Endothelial cell of umbilical vein (primary cell): ENCODE measurements around the gene USP28. TPM values are rescaled to one million over a fixed set of nuclear protein-coding genes. Genes with fewer than 3 reads are reported as not detected.

ENCODE experiments used
- Bru-seq: library from RNA; stranded (reverse); fragments of 400-500 nt; gene quantifications from one replicate; lab custom pipeline; 2021; lab: Mats Ljungman, UMichigan
- BruChase-seq, 2 experiments: library from RNA; stranded (reverse); fragments of 400-500 nt; gene quantifications; one replicate each; lab custom pipeline; 2021; lab: Mats Ljungman, UMichigan
- BruUV-seq: library from RNA; stranded (reverse); fragments of 400-500 nt; replicated peaks from 2 replicates; lab custom pipeline; 2021; lab: Mats Ljungman, UMichigan
- CTCF ChIA-PET: fragments of 300-600, 350-600 bp; sonication (Branson Sonifier 250); formaldehyde crosslinking; loops from one replicate; lab custom pipeline; 2021; ENCODE audit warnings: antibody characterized with exemption, inconsistent platforms; lab: Charles Lee
- POLR2A ChIA-PET: fragments of 300-600, 350-600 bp; sonication (Branson Sonifier 250); formaldehyde crosslinking; loops from one replicate; lab custom pipeline; 2021; ENCODE audit warnings: antibody characterized with exemption, inconsistent platforms; lab: Charles Lee
- DNase-seq: peaks from one replicate; pipeline ENCODE4 v3.0.0-alpha.2; 2011; ENCODE audit warnings: low read depth, low spot score
- FAIRE-seq: peaks from 2 replicates; lab custom pipeline; 2011; peaks lifted over from hg19 to GRCh38; lab: Jason Lieb, UNC
- H2AFZ ChIP-seq: 2 replicates; pipeline ENCODE4 v1.6.0; 2012; ENCODE audit warnings: low read depth, low read length, control low read depth, inconsistent platforms
- H3K27ac ChIP-seq: 2 replicates; pipeline ENCODE4 v1.5.1; 2011; ENCODE audit warnings: low read depth, mild to moderate bottlenecking, control low read depth, low read length, moderate library complexity; ENCODE audit not compliant: insufficient read depth
- H3K27me3 ChIP-seq, 2 experiments: 2 replicates each; pipeline versions ENCODE4 v1.6.0 to v1.6.1; 2011; ENCODE audit warnings: low read length in 2 of 2, mixed read lengths in 1 of 2; ENCODE audit not compliant: control insufficient read depth in 2 of 2, insufficient read depth in 2 of 2
- H3K36me3 ChIP-seq, 2 experiments: 2 replicates in 1 of 2; 3 replicates in 1 of 2; pipeline ENCODE4 v1.5.1; 2011; ENCODE audit warnings: low read length in 2 of 2, mild to moderate bottlenecking in 1 of 2, moderate library complexity in 1 of 2; ENCODE audit not compliant: control insufficient read depth in 2 of 2, insufficient read depth in 2 of 2; ENCODE audit errors: extremely low read depth in 1 of 2
- H3K4me1 ChIP-seq: 3 replicates; pipeline ENCODE4 v1.5.1; 2011; ENCODE audit warnings: mild to moderate bottlenecking, low read length; ENCODE audit not compliant: control insufficient read depth, insufficient read depth; ENCODE audit errors: extremely low read depth
- H3K4me2 ChIP-seq: 2 replicates; pipeline ENCODE4 v1.6.1; 2011; ENCODE audit warnings: low read length, control low read depth, mixed read lengths; ENCODE audit not compliant: insufficient read depth
- H3K4me3 ChIP-seq, 3 experiments: fragments of 200-600 bp in 1 of 3; sonication (generic), shearing (Covaris generic) in 1 of 3; replicated peaks in 1 of 3; 2 replicates each; pipeline ENCODE4 v1.5.1; 2011 to 2016; ENCODE audit warnings: control low read depth in 3 of 3, low read length in 3 of 3, mild to moderate bottlenecking in 2 of 3, inconsistent platforms in 1 of 3, low read depth in 1 of 3, moderate library complexity in 1 of 3; ENCODE audit not compliant: insufficient read depth in 1 of 3
- H3K79me2 ChIP-seq: 2 replicates; pipeline ENCODE4 v1.6.0; 2012; ENCODE audit warnings: low read length, inconsistent platforms; ENCODE audit not compliant: control insufficient read depth, insufficient read depth
- H3K9ac ChIP-seq: replicated peaks from 2 replicates; pipeline ENCODE3; 2011; ENCODE audit warnings: low read length, control low read depth; ENCODE audit not compliant: insufficient read depth; ENCODE audit errors: extremely low read depth
- H3K9me1 ChIP-seq: replicated peaks from 3 replicates; pipeline ENCODE4 v1.6.0; 2011; ENCODE audit warnings: mild to moderate bottlenecking, low read length; ENCODE audit not compliant: control insufficient read depth, insufficient read depth; ENCODE audit errors: extremely low read depth
- H3K9me3 ChIP-seq: replicated peaks from 2 replicates; pipeline ENCODE4 v1.5.1; 2012; ENCODE audit warnings: low read length, inconsistent platforms; ENCODE audit not compliant: control insufficient read depth, insufficient read depth
- H4K20me1 ChIP-seq: replicated peaks from 2 replicates; pipeline ENCODE3; 2011; ENCODE audit warnings: mild to moderate bottlenecking, low read length; ENCODE audit not compliant: control insufficient read depth, insufficient read depth; ENCODE audit errors: extremely low read depth
- FOS ChIP-seq: IDR thresholded peaks from 2 replicates; pipeline ENCODE4 v1.6.1; 2011; ENCODE audit warnings: mild to moderate bottlenecking, low read length, moderate library complexity, borderline replicate concordance; ENCODE audit not compliant: insufficient read depth
- MAX ChIP-seq: IDR thresholded peaks from 2 replicates; pipeline ENCODE4 v1.6.1; 2011; ENCODE audit not compliant: insufficient read depth, insufficient read length
- POLR2A ChIP-seq: IDR thresholded peaks from 2 replicates; pipeline ENCODE4 v1.6.1; 2012; ENCODE audit warnings: low read depth, mild to moderate bottlenecking, control low read depth, low read length
- POLR2AphosphoS5 ChIP-seq: IDR thresholded peaks from 2 replicates; pipeline ENCODE4 v1.6.1; 2012; ENCODE audit warnings: low read depth, mild to moderate bottlenecking, control low read depth, low read length, moderate library complexity; ENCODE audit not compliant: insufficient read depth
- dilution Hi-C: fragments of 300-500 bp; cut with MboI; formaldehyde crosslinking; loops from one replicate; pipeline ENCODE4 v1.15.0; 2019; ENCODE audit warnings: low sequenced_read_pairs; ENCODE audit not compliant: extremely low pct_ligation_motif_present
- intact Hi-C: fragments of 100-400 bp; cut with micrococcal nuclease; formaldehyde crosslinking; loops from one replicate; pipeline ENCODE4 v1.10.0; 2022
- long read RNA-seq: library from polyadenylated mRNA; stranded (forward); transcript quantifications from one replicate; pipeline ENCODE4 v2.0.0, GENCODE V29; 2021
- polyA minus RNA-seq, 3 experiments: library from RNA; depleted of rRNA, polyadenylated mRNA; stranded (reverse); fragments of >200 nt; gene quantifications; 1 replicate in 1 of 3; 2 replicates in 2 of 3; pipeline ENCODE4 v1.2.3, GENCODE V29; 2011
- polyA plus RNA-seq, 4 experiments: library from polyadenylated mRNA; depleted of rRNA in 3 of 4; stranded (reverse) in 3 of 4; unstranded in 1 of 4; fragments of >200 nt; gene quantifications; 2 replicates each; pipeline versions ENCODE4 v1.2.1 to v1.2.3, GENCODE V29; 2011 to 2012; ENCODE audit warnings: missing spikeins in 1 of 4
- total RNA-seq: library from RNA; stranded (reverse); gene quantifications from 2 replicates; pipeline ENCODE4 v1.2.3, GENCODE V29; 2021

USP28 gene
- 29.6 and 30.5 TPM in 2 replicates for total RNA-seq
- 18.0 and 19.2 TPM in 2 replicates for polyA plus RNA-seq
- 19.5 and 21.9 TPM in 2 replicates for polyA plus RNA-seq (2011; cell fraction: cytosol; rRNA removed)
- 64.1 and 66.5 TPM in 2 replicates for polyA plus RNA-seq (2011; cell fraction: nucleus; rRNA removed)
- polyA plus RNA-seq (2012): 23.9 and 26.8 TPM in 2 replicates
- 47.0 and 54.3 TPM in 2 replicates for polyA minus RNA-seq
- 30.4 TPM for polyA minus RNA-seq (2011; cell fraction: cytosol; rRNA and poly(A)+ RNA removed)
- 21.5 and 45.1 TPM in 2 replicates for polyA minus RNA-seq (2011; cell fraction: nucleus; rRNA and poly(A)+ RNA removed)
- Bru-seq, nascent RNA: percentile 67 among the genes with signal in this experiment
- percentile 69 among the genes with signal in this experiment for BruChase-seq, experiment 1, labeled RNA remaining after a 6-hour chase
- percentile 68 among the genes with signal in this experiment for BruChase-seq, experiment 2, labeled RNA remaining after a 2-hour chase
- long read RNA-seq, partial matches to known transcripts: 7 of 25 reads
- long read RNA-seq, other reads (novel, unspliced or antisense): 15 of 25 reads

- dilution Hi-C loops: no loop called here
Measured at GRCh38 chr11:113875234-113876073, at the start of gene USP28. Gene USP28, minus strand, starts transcription at chr11:113875572. Its CDS starts 71 bp downstream, at chr11:113875501.

More at GRCh38 chr11:113875234-113876073, at the start of gene USP28:
- no peaks in the 10 kb centered on the region for H3K36me3 ChIP-seq
- H3K9me3 ChIP-seq: no peaks in the 10 kb centered on the region
- peaks cover 24% of the 10 kb centered on the region for H3K4me1 ChIP-seq
- no peaks in the 10 kb centered on the region for H3K9me1 ChIP-seq
- TF ChIP-seq POLR2AphosphoS5 (peak; percentile 92), FOS (no peak), MAX (peak; percentile 89), POLR2A (peak; percentile 97)
- CTCF ChIA-PET: interaction anchor here (0.9 to 1.9 kb wide), 5 partner anchors 16 to 102 kb away, joined by 3 to 14 read pairs (median 3); partner anchors contain the start of gene ZW10
- no peaks in the 10 kb centered on the region for H4K20me1 ChIP-seq
- BruUV-seq: no TSS peak
- H3K79me2 ChIP-seq: peaks cover 6% of the 10 kb centered on the region
- peak within 1 kb of the TSS; percentile 98 for H3K4me2 ChIP-seq
- POLR2A ChIA-PET: interaction anchor here (0.6 to 0.7 kb wide), 2 partner anchors 9 to 61 kb away, joined by 3 read pairs; no protein-coding TSS in a partner anchor
- DNase-seq (peak; percentile 95), FAIRE-seq (peak; percentile 87)
- peak within 1 kb of the TSS; percentile 95 for H2AFZ ChIP-seq
- intact Hi-C loops: loop anchor here (1.0 to 5.0 kb wide), 3 partner anchors 69 to 527 kb away; partner anchors contain the start of genes C11orf71, RBM7 and ZW10
- H3K9ac ChIP-seq: peak within 1 kb of the TSS; percentile 88
- peak within 1 kb of the TSS; percentile 92 for H3K27ac ChIP-seq
- H3K27me3 ChIP-seq: no peaks in the 10 kb centered on the region
- H3K4me3 ChIP-seq: peak within 1 kb of the TSS; percentile 47 to 94 (median 94)
